GM13976 (cell line): ENCODE measurements around the gene SH3RF1.

Source experiments
- DNase-seq: peaks from one replicate; pipeline ENCODE4 v3.0.0; 2012; ENCODE audit warnings: low spot score
- CTCF ChIP-seq: IDR thresholded peaks from 2 replicates; pipeline ENCODE4 v1.5.1; 2012; ENCODE audit warnings: borderline replicate concordance, mild to moderate bottlenecking; ENCODE audit not compliant: insufficient read depth; ENCODE audit errors: extremely low read depth, missing control alignments, control extremely low read depth
- in situ Hi-C: fragments of 300-500 bp; cut with MboI; formaldehyde crosslinking; loops from one replicate; pipeline ENCODE4 v1.12.0; 2022; ENCODE audit warnings: low sequenced_read_pairs, mixed read lengths, inconsistent platforms; ENCODE audit not compliant: unreplicated experiment

Gene SH3RF1

DNA sequence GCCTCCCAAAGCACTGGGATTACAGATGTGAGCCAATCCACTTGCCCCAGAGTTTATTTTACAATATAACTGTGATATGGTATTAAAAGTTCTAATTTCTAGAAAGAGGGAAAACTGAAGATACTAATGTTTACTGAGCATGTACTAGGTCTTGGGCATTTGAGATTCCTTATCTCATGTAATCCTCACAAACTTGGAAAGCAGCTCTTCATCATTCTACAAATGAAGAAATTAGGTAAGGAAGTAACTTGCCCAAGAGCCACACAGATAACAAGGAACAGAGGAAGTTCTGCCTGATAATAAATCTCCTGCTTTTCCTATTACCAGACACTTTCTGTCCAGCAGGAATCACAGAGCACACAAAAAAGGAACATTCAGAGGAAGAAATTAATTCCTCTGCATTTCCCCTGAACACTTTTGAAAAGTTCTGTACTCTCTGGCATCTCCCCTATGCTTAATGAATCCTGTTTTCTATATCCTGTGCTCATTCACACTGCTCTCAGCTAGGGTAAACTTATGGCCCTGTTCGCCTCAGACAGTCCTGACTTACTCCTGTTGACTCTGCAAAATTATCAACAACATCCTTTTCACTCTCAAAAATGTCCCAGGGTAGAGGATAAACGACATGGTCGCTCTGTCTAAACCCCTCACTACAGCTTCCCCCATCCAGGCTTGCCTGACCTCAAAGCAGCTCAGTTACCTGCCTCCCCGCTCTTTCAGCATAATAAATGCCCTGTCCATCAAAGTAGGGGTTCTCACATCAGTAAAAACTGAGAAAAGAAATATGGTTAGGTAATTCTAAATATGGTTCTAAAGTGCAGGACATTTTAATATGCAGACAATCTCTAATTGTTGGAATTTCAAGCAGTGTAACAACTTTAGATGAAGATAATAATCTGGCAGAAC, 13.6 kb downstream of the SH3RF1 start:
- no peak for TF ChIP-seq CTCF
- DNase-seq: no peak
- in situ Hi-C loops: no loop called here

- in situ Hi-C loops: no loop called here
- TF ChIP-seq CTCF: no peak
- DNase-seq: no peak
Observed at GRCh38 chr4:169256101-169256612, 14.6 kb downstream of the SH3RF1 start.

DNA sequence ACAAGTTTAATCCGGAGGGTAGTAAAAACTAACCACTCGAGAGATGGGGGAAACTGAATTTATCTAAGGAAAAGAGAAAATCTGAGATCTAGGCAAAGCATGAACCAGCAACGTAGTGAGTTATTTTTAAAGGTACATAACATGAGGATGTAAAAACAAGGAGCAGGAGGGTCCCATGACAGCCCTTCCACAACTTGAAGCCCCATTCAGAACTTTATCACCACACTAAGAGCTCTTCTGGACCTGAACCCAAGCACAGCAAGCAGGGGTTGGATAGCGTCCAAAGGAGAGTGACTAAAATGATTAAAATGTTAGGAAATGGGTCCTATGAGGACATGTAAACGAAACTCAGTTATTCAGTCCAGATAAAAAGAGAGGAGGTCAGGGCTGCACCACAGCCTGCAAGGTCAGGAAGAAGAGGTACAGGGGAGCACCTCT, 16.2 kb downstream of the SH3RF1 start:
- in situ Hi-C loops: no loop called here
- no peak for DNase-seq

GRCh38 chr4:169253904-169254303, 16.9 kb downstream of the SH3RF1 start:
- TF ChIP-seq CTCF: no peak
- no peak for DNase-seq
- in situ Hi-C loops: no loop called here

More for the DNA sequence above, 16.2 kb downstream of the SH3RF1 start:
- no peak for TF ChIP-seq CTCF

- in situ Hi-C loops: no loop called here
- TF ChIP-seq CTCF: no peak
- DNase-seq: no peak
Observed at GRCh38 chr4:169253113-169253671, 17.6 kb downstream of the SH3RF1 start.

DNA sequence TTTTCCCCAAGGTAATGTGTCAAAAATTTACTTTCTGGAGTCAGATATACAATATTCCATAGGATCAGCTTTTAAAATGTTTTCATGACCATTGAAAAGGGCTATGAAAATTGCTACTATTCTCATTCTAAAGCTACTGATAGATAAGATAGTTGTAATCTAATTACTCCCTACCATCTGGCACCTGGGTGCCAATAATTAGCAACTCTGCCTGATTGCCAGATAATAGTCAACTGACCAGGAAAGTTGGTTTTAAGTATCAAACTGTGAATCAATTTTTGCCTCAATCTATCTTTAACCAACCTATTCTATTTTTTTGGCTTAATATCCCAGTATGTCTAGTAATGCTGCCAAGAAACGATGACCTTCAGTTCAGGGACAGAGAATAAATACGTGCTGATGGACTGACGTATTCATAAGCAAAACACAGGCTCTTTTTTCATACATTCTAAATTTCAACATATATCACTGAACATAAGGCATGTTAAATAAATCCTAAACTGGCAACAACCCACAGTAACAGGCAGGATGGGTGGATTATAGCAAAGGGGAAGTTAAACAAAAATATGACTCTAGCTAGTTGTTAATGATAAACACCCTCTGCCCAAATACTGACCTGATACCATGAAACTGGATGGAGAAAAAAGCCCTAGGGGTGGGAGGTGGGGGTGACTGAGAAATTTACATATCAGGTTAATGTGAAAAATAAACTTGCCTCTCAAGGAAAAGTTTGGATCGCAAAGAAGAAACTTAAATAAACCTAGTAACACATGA, 18.2 kb downstream of the SH3RF1 start:
- TF ChIP-seq CTCF: no peak
- no peak for DNase-seq
- in situ Hi-C loops: no loop called here
